ENCODE results near the gene STK4.

STK4 gene

GRCh38 chr20:45115829-45116228 lies 149.5 kb downstream of the STK4 start:
- DNase-seq = no peak

- DNase-seq = no peak
Measured at GRCh38 chr20:45117581-45117980, 151.3 kb downstream of the STK4 start.

GRCh38 chr20:45118028-45118427 lies 151.7 kb downstream of the STK4 start:
- DNase-seq = no peak

- DNase-seq = no peak
Measured at GRCh38 chr20:45119556-45120266, 153.4 kb downstream of the STK4 start.

GRCh38 chr20:45121388-45121787 lies 155.1 kb downstream of the STK4 start:
- no peak for DNase-seq

- DNase-seq = no peak
Measured at GRCh38 chr20:45124365-45124764, 158.1 kb downstream of the STK4 start, which contains the start of gene WFDC12. TSS of gene WFDC12 (minus strand) at chr20:45124465. CDS start at chr20:45124447, 18 bp downstream.

GRCh38 chr20:45128099-45128498 lies 161.8 kb downstream of the STK4 start:
- DNase-seq = no peak

Measured in GF-D8 (cell line).